BE2C (cell line): Measurements from ENCODE around the gene SH2D3A.
A peak's percentile ranks its signal among the peaks of the same experiment; 100 is the strongest.
"Not testable (repeated sequence)": the region's sequence is repeated elsewhere in the genome, so short reads cannot be mapped to it uniquely, and the experiment has no call there.

Source experiments
- DNase-seq: peaks from one replicate; pipeline ENCODE4 v3.0.0-alpha.2; 2020
- H3K27me3 ChIP-seq: fragments of 250-450 bp; sonication (Bioruptor Pico); 2 replicates; pipeline ENCODE4 v1.5.1; 2020; ENCODE audit warnings: mild to moderate bottlenecking
- H3K36me3 ChIP-seq: fragments of 250-450 bp; sonication (Bioruptor Pico); 2 replicates; pipeline ENCODE4 v1.5.1; 2020; ENCODE audit warnings: mild to moderate bottlenecking
- H3K4me1 ChIP-seq: fragments of 250-450 bp; sonication (Bioruptor Pico); 2 replicates; pipeline ENCODE4 v1.5.1; 2020
- H3K4me3 ChIP-seq: 2 replicates; pipeline ENCODE4 v1.5.1; 2011; ENCODE audit warnings: low read depth, low read length
- H3K9me3 ChIP-seq: fragments of 250-450 bp; sonication (Bioruptor Pico); 2 replicates; pipeline ENCODE4 v1.5.1; 2020
- CTCF ChIP-seq: IDR thresholded peaks from 2 replicates; pipeline ENCODE4 v1.5.1; 2012; ENCODE audit warnings: mild to moderate bottlenecking, low read depth, low read length

The SH2D3A gene

GRCh38 chr19:6772866-6773322, 5.7 kb upstream of the SH2D3A start:
- H3K9me3 ChIP-seq, result no peaks in the 10 kb centered on the region
- no peak for TF ChIP-seq CTCF
- H3K27me3 ChIP-seq, result no peaks in the 10 kb centered on the region
- no peaks in the 10 kb centered on the region for H3K4me1 ChIP-seq
- no peaks in the 10 kb centered on the region for H3K36me3 ChIP-seq
- DNase-seq, result no peak
- H3K4me3 ChIP-seq, result no peak overlapping the region

- no peak within 1 kb of the TSS for H3K4me3 ChIP-seq
These were observed 5.0 kb upstream of the SH2D3A start, which contains the start of gene VAV1 for GRCh38 chr19:6772028-6772865. TSS of gene VAV1 (plus strand) at chr19:6772708. CDS start at chr19:6772808, 100 bp downstream.

GRCh38 chr19:6771648-6772027, 4.4 kb upstream of the SH2D3A start:
- H3K4me1 ChIP-seq, H3K9me3 ChIP-seq, DNase-seq, H3K27me3 ChIP-seq, H3K4me3 ChIP-seq, H3K36me3 ChIP-seq: not testable (repeated sequence)

More at GRCh38 chr19:6772028-6772865, 5.0 kb upstream of the SH2D3A start, which contains the start of gene VAV1:
- DNase-seq, result no peak
- Histone ChIP-seq H3K36me3 (no peaks in the 10 kb centered on the region), H3K4me1 (no peaks in the 10 kb centered on the region), H3K9me3 (no peaks in the 10 kb centered on the region), H3K27me3 (no peaks in the 10 kb centered on the region)
- no peak for TF ChIP-seq CTCF

- Histone ChIP-seq H3K9me3 (no peaks in the 10 kb centered on the region), H3K4me1 (no peaks in the 10 kb centered on the region), H3K27me3 (no peaks in the 10 kb centered on the region), H3K36me3 (no peaks in the 10 kb centered on the region), H3K4me3 (no peak overlapping the region)
- TF ChIP-seq CTCF, result peak; percentile 14
- DNase-seq, result no peak
These were observed 1.9 kb upstream of the SH2D3A start for GRCh38 chr19:6769006-6769619.

GRCh38 chr19:6768236-6768785, 1.1 kb upstream of the SH2D3A start:
- no peaks in the 10 kb centered on the region for H3K4me1 ChIP-seq
- no peak for TF ChIP-seq CTCF
- no peak overlapping the region for H3K4me3 ChIP-seq
- DNase-seq, result no peak
- no peaks in the 10 kb centered on the region for H3K9me3 ChIP-seq
- no peaks in the 10 kb centered on the region for H3K36me3 ChIP-seq
- no peaks in the 10 kb centered on the region for H3K27me3 ChIP-seq

GRCh38 chr19:6767081-6767356, 216 bp downstream of the SH2D3A start:
- Histone ChIP-seq H3K4me1 (no peaks in the 10 kb centered on the region), H3K27me3 (no peaks in the 10 kb centered on the region), H3K4me3 (no peak overlapping the region), H3K36me3 (no peaks in the 10 kb centered on the region), H3K9me3 (no peaks in the 10 kb centered on the region)
- no peak for DNase-seq
- TF ChIP-seq CTCF, result no peak
